ENCODE measurements around the gene CFI.
"Not testable (repeated sequence)": the region's sequence is repeated elsewhere in the genome, so short reads cannot be mapped to it uniquely, and the experiment has no call there.

CFI gene

DNA sequence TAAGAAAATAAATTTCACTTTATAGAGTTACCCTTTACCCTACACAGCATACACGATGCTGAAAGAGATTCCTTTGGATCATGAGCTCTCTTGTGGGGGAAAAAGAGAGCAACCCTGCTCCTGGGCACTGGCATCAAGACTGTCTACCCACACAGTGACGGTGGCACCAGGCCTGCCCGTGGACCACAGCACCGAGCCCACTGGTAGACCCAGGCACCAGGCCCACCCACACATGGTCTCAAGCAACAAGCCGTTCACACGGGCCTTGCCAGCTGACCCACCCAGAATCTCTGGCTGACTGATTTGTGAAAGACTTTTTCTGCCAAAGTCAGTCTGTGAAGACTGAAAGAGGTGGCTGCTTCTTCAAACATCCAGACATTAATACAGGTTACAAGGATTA lies 6.7 kb downstream of the CFI start:
- DNase-seq: no peak

DNA sequence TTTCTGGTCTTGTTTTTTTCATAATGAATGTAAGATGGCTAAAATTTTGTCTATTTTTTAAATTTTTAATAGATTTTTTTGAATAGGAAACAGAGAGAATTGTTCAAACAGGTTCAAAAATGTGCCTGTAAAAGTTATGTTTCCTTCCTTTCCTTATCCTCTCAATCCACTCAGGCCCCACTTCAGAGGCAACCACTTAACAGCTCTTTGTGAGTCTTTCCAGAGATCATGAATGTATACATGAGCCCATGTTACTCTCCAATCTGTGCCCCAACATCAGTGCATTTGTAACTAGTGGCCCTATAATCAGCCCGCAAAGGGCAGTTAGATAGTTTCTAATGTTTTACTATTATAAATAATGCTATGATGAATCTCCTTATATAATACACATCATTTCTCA lies 14.0 kb downstream of the CFI start:
- DNase-seq: no peak

DNA sequence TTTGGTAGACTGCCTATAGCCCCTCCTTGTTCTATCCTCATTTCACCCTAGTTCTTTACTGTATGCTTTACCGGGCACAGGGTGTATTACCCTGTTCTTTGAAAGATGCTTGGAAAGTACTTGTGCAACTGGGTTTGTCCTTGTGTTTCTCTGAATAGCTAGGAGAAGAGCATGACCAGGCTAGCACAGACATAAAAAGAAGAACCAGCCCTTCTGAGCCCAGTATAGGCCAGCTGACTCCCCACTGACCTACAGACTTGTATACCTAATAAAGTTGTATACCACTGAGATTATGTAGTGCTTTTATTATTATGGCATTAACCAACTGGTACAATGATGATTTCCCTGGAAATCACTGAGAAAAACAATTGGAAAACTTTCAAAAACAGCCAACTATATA lies 15.0 kb downstream of the CFI start:
- no peak for DNase-seq

DNA sequence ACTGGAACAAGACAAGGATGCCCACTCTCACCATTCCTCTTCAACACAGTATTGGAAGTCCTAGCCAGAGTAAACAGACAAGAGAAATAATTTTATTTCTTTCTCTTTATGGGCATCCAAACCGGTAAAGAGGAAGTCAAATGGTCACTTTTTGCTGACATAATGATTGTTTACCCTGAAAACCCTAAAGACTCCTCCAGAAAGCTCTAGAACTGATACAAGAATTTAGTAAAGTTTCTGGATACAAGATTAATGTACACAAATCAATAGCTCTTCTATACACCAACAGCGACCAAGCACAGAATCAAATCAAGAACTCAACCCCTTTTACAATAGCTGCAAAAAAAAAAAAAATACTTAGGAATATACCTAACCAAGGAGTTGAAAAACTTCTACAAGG lies 19.7 kb downstream of the CFI start:
- not testable (repeated sequence) for DNase-seq

DNA sequence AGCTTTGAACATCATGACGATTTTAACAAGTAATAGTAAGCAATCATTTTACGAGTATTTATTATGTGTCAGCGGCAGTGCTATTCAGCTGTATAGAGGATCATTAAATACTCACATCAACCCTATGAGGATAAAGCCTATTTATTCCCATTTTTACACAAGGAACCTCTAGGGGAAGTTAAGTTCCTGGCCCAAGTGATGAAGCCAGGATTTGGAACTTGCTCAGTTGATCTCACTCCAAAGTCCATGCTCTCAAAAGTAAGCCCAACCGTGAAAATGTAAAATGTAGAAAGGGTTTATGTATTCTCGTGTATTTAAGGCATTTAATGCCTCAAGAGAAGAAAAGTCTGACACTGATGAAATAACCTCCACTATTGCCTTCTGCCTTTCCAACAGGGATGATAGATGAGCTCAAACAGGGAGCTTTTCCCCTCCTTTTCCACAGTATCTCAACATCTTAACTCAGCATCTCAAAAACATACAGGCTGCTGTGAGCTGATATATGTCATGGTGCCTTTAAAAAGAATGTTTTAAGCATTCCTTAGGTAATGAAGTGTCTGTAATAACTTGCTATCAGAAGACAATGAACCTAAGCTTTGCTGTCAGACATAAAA lies 36.9 kb downstream of the CFI start:
- no peak for DNase-seq

DNA sequence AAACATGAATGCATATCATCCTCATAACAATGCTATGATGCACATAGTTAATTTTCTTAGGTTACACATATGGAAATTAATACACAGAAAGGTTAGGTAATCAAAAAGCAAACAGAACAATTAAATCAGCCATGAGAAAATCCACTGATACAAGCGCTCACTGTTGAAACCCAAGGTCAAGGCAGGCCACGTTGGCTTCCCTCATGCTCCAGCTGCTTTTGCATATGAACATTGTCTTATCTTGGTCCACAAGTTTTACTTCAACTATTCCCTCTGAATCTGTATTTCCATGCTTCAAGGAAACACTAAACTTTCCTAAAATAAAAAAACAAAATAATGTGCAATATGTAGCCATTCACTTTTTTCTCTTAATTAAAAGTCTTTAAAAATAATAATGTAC lies 37.4 kb downstream of the CFI start:
- DNase-seq: no peak

DNA sequence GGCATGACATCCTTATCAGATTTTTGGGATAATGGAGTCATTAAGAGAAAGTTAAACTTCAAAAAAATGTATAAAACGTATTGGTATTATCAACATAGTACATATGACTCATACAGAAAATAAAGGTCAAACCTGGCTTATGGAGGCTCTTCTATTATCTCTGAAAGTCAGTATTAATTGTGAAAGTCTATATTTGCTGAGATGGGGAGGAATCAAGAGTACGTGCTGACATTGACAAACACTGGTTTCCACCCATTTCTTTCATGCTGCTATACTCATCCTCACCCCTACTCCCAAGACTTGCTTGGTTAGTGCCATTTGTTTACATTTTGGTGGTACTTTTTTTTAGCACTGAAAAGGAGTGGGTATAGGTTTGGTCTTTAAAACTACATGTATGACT lies 41.1 kb downstream of the CFI start:
- no peak for DNase-seq

DNA sequence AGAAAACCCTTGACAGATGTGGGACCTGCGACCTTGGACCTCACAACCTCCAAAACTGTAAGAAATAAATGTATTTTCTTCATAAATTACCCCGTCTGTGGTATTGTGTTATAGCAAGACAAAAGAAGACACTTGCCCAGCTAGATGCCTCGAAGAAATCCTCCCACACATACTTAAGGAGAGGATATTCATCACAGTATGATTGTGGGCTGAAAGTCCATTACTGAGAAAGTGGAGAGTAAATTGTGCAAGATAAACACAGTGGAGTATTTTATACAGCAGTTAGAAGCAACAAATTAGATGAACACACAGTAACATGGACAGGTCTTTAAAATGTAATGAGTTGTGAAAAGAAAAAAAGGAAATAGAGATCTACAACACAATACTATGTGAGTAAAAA lies 46.1 kb downstream of the CFI start:
- DNase-seq: no peak

DNA sequence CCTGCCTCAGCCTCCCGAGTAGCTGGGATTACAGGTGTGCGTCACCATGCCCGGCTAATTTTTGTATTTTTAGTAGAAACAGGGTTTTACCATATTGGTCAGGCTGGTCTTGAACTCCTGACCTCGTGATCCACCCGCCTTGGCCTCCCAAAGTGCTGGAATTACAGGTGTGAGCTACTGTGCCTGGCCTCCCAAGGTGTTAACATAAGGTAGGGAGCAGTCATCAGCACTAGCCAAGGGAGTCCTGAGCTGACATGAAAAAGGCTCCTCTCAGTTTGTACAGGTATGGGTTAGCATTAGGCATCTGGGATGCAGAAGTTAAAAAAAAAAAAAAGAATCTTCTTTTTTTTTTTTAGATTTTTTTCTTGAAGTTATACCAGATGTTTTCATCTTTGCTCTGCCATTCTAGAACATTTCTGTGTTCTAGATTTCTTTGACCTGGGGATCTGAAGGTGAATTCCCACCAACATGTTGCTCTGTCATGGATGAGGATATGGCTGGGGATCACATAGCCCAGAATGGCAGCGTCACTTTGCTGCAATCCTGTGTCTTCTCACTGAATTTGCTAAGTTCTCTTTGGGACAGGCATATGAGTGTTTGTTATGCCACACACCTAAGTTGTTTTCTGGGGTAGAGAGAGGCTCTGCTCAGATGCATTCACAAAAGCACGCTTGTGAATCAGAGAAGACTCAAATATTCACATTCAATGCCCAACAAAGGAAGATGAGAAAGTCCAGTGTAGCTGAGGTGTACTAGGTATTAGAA lies 47.5 kb downstream of the CFI start:
- DNase-seq: no peak

DNA sequence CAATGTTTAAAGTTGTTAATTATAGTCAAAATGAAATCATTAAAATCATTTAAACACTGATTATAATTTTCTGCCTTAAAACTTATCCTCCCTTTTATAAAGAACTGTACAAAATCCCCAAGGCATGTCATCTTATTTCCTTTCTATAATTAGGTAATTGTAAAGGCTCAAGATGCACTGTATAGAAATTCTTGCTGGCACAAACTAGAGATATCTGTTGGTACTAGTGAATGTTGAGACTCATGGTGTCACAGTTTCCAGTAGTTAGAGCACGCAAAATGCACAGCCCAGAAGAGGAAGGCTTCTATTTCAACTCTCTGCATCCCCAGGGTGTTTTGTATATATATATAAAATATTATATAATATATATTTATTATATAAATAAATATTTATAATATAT lies 49.3 kb downstream of the CFI start:
- DNase-seq: no peak

DNA sequence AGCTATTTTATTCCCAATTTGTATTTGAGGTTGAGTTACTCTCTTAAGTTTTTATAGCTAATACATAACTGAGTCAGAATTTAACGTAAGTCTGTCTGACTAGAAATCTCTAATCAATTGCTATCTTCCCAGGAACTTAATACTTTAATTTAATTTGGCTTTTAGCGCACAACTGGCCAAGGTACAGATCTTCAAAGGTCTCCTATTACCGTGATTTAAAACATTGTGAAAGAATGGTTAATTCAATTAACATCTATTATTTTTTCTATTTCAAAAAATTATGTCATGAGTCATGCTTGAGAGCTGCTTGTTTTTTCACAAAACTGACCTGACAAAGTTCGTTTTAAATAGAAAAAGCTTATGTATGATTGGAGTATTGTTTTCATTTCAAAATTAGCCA lies 49.9 kb downstream of the CFI start:
- no peak for DNase-seq

DNA sequence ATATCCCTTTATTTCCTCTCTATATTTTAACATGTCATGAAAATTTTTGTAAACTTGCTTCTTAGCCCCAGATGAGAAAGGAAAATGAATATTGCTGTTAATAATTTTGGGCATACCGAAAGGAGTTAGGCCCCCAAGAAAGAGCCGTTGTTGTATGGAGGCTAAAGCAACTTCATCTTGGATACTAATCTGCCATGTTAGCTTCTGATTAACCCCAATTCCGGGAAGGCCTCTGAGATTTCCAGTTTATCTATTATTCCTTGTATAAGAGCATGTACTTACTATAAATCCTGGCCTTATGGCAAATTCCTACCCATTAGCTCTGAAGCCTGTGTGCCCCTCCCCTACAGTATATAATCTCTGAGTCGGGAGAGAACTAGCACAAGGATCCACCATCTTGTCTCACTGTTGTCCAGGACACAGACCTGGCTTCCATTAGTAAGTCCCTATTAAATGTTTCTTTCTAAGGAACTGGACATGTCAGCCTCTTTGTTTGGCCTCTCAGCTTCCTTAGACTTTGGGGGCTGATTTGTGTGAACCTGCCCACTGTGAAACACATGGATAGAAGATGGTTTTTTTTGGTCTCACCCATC lies 51.1 kb downstream of the CFI start:
- DNase-seq: no peak

DNA sequence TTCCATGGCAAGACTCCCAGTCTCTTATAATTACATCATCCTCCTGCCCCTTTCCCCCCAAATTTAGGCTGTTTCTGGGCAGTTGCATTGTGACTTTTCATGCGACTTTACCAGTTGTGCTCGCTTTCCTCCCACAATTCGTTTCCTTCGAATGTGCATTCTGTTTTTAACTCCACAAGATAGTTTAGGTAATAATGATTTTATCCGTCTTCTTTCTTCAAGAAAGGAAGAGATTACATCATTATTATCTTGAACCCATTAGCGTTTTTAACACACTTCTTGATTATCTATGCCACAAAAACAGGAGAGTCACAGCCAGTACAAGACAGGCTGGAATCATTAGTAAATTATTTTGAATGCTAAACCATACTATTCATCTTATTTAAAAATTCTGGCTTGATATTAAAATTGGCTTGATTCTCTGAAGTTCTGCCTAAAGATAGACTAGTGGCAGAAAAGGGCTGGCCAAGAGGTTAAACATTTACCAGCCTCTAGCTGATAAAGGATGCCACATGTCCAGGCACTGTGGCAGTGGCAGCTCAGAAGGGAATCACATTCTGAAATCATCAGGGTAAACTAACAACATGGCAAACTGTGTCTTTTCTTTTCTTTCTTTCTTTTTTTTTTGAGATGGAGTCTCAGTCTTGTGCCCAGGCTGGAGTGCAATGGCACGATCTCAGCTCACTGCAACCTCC lies 52.3 kb downstream of the CFI start:
- no peak for DNase-seq

DNA sequence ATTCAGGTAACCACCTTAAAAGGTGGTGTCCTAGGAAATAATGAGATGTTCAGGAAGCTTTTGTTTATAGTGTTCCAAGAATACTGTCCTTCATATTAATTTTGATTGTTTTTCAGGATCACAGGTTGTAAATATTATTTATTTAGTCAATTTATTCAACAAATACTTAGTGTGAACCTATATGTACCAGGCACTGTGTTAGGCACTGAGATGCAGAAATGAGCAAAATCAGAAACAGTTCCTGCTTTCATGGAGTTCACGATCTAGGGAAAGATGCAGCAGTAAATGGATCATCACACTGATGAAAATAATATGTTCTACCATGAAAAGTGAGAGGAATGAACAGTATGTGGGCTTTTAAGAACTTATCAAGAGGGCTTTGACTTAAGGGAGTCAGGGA lies 53.7 kb downstream of the CFI start:
- no peak for DNase-seq

DNA sequence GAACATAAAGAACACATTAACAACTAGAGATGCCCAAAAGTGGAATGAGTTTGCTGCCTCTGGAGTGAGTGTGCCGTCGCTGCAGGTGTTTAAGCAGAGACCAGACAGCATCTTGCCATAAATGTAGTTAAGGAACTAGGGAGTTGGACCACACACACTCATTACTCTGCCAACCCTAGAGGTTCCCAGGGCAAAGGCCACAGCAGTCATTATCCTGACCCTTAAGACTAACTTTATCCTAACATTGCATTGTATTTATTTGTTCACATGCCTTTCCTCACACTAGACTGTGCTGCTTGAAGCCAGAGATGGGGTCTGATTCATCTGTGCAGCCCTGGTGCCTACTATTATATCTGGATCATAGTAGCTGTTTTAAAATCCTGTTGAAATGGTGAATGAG lies 55.1 kb downstream of the CFI start:
- DNase-seq: no peak

DNA sequence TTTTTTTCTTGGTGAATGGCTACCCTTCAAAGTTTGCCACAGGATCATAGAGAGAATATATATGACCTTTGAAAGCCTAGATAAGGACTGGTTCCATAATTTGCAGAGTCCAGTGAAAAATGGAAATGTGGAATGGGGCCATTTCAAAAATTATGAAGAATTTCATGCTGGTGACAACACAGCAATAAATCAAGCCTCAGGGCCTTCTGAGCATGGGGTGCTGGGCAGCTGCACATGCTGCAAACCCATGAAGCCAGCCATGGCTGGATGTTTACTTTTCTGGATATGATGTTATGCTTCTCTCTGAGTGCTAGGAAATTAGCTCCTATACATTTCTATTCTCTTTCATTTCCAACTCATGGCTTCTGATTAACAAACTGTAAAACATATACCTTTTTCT lies 56.0 kb downstream of the CFI start:
- no peak for DNase-seq

DNA sequence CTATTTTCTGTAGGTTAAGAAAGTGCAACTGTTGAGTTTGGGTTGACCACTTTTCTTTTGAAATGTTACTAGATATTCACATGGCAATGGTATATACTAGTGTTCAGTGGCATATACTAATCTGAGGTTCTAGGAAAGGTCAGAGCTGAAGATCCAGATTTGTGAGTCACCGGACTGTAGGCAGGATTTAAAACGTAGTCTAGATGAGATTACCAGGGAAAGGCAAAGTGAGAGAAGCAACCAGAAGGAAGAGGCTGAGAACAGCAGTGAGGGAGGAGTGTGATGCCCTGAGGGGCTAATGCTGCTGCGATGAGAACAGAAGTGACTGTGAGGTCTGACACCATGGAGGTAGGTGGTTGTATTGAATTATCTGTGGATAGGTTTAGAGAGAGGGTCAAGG lies 62.3 kb downstream of the CFI start:
- no peak for DNase-seq

DNA sequence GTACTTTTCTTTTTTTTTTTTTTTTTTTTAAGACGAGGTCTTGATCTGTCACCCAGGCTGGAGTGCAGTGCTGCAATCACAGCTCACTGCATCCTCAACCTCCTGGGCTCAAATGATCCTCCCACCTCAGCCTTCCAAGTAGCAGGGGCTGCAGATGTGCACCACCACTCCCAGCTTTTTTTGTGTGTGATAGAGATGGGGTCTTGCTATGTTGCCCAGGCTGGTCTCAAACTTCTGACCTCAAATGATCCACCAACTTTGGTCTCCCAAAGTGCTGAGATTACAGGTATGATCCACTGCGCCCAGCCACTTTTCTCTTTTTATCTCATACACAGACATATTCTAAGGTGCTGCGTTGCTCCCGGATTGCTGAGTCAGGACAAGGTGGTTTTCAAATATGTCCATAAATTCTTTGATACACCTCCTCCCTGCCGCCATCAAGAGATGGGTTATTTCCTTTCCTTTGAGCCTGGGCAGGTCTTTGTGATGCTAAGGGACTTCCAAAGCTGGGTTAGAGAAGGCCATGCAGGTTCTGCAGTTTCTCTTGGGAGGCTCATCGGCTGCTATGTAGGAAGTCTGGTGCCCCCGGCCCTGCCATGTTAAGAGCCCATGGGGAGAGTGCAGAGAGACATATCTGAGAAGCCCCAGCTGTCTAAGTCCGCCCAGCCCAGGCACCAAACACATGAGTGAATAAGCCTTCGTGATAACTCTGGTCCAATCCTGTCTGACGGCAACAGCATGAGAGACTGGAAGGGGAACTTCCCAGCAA lies 63.5 kb downstream of the CFI start:
- DNase-seq: no peak

DNA sequence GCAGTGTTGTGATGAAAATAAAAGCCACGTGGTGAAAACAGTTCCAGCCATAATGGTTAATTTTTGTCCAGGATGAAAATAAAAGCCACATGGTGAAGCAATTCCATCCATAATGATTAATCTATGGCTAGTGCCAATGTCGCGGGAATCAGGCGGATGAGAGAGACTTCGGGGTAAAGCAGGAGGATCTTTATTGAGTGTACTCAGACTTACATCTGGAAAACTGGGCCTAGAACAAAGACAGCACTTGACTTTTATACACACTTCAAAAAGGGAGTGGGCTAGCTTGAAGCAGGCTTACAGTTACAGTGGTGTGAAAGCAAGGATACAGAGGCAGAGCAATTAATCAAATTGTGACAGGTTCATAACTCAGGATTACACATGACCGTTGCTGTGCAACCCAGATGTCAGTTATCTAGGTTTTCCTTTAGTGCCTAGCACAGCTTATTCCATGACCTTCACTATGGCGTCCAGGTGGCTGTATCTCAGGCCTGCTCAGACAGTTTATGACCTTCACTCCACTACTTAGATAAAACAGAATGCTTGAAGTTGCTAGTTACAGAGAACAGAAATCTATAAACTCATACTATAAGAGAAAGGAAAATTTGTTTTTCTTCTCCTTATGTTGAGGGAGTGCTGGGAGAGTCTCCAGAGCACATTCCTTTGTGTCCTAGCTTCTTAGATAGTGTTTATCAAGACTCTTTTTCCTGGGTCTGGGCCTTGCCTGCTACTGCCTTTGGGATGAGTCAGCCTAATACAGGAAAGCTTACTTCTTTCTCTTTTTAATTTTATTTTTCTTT lies 66.0 kb downstream of the CFI start:
- DNase-seq: no peak

DNA sequence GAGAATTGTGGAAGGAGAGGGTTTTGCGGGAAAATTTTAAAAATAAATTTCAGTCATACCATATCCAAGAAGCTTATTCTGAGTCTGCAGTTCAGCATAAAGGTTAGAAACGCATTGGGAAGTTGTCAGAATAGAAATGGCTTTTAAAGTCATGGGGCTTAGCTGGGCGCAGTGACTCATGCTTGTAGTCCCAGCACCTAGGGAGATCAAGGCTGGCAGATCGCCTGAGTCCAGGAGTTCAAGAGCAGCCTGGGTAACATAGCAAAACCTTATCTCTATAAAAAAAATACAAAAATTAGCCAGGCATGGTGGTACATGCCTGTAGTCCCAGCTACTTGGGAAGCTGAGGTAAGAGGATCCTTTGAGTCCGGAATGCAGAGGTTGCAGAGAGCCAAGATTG lies 68.1 kb downstream of the CFI start:
- DNase-seq: no peak

DNA sequence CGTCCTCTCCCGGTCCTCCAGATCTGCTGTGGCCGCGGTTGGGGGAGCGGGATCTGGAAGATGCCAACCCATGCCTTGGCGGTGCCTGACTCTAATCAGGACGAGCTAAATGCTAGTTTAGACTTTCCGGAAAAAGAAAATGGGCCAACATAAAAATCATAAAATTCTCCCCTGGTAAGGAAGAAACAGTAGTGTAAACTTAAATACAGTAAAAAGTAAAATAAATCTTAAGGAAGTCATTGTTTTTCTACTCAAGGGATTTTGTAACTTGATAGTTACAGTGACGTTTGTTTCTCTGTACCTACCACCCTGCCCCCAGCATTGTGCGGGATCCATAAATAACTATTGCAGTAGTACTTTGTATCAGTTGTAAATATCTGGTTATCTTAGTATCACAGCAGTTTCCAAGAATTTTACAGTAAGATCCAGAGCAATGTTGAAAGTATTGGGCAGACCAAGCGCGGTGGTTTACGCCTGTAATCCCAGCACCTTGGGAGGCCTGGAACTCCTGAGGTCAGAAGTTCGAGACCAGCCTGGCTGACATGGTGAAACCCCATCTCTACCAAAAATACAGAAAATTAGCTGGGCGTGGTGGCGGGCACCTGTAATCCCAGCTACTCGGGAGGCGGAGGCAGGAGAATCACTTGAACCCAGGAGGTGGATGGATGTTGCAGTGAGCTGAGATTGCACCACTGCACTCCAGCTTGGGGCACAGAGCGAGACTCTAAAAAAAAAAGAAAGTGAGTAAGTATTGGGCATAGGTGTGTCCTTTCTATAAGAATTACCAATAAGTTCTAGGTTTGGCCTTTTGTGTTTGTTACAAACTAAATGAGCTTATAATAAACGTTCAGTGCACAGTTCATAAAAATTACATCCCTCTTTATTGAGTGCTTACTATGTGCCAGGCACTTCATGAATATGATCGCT lies 70.9 kb downstream of the CFI start:
- DNase-seq: no peak

Measured in NCI-H774 (cell line).